GM18511 (cell line): Measurements from ENCODE around the gene SGPL1.

ENCODE experiments used
- ATAC-seq: cut with Tn5 transposase; IDR thresholded peaks from one replicate; pipeline ENCODE4 v1.9.1; 2021; ENCODE audit warnings: mild to moderate bottlenecking, moderate library complexity; ENCODE audit not compliant: unreplicated experiment

Gene SGPL1

DNA sequence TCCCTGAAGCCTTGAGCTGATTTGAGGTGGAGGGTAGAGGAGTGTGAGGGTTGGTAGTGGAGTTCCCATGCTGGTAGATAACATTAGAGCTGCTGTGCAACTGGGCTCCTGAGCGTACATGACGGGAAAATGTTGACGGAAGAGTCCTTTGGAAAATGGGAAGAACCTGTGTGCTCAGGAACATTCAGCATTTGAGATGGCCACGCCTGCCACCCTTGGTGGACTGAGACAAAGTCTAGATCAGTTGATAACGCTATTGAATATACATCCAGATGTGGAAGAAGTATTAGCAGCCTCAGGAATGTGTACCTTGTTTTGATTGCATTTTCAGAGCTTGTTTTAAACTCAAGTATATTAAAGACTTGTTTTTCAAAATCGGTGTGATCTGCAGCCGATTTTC lies 56.5 kb downstream of the SGPL1 start:
- no peak for ATAC-seq

GRCh38 chr10:70874061-70874460 lies 58.3 kb downstream of the SGPL1 start:
- ATAC-seq = no peak

DNA sequence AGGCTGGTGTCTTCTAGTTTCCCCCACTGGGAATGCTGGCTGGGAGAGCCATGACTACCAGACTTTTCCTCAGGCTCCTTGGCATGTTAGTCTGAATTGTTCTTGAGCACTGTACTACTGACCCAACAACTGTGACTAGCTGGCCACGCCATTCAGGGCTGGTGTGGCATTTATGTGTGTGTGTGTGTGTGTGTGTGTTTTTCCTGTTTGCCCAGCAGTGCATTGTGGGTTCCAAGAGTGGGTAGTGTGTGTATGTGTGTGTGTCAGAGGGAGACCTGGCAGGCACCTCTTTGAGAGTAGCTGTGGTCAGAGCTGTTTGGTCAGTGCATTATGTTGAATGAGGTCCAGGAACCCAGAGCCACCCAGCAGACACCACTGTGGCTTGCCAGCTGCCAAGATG lies 63.5 kb downstream of the SGPL1 start:
- no peak for ATAC-seq

- peak; percentile 55 for ATAC-seq
Measured at GRCh38 chr10:70880077-70880534, 64.4 kb downstream of the SGPL1 start.

GRCh38 chr10:70884741-70885140 lies 69.0 kb downstream of the SGPL1 start:
- no peak for ATAC-seq

- ATAC-seq = no peak
Measured at GRCh38 chr10:70885481-70885880, 69.7 kb downstream of the SGPL1 start.

DNA sequence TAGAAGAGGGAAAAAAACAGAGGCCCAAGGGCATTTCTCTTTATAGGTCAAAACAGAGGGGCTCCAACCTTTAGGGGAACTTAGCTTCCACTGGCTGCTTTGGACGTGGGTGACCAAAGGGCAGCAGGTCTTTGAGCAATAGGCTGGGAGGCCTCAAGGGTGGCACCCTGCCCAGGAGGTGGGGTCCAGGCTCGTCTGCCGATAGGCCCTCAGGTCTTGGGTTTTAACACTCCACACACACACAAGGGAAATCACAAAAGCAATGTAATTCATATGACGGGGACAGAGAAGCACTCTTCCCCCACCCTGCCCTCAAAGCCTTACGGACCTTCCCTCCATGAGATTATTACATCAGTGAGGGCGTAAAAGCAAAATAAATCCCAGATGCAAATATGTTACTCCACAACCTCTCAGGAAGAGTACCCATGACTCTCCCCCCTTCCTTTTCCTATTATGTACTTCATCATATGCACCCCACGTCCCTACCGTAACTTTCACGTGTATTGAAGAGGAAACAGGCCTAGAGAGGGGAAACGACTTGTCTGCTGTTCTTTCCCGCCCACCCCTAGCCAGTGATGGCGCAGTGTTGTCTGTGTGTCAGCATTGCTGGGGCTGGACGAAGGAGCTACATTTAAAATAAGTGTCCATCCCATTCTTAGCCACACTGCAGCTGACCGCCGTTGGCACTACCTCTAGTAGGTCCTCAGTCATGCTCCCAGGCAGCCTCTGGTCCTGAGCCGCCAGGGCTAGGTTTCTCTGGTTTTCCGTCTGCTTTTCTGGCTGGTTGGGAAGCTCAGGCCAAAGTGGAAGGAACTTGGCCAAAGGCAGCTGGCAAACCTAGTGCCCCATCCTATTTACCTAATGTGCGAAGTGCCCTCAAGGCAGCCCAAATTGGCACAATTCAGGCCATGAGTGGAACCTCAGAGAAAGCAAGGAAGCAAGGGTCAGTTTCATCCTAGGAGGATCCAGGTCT lies 70.5 kb downstream of the SGPL1 start:
- ATAC-seq = no peak

DNA sequence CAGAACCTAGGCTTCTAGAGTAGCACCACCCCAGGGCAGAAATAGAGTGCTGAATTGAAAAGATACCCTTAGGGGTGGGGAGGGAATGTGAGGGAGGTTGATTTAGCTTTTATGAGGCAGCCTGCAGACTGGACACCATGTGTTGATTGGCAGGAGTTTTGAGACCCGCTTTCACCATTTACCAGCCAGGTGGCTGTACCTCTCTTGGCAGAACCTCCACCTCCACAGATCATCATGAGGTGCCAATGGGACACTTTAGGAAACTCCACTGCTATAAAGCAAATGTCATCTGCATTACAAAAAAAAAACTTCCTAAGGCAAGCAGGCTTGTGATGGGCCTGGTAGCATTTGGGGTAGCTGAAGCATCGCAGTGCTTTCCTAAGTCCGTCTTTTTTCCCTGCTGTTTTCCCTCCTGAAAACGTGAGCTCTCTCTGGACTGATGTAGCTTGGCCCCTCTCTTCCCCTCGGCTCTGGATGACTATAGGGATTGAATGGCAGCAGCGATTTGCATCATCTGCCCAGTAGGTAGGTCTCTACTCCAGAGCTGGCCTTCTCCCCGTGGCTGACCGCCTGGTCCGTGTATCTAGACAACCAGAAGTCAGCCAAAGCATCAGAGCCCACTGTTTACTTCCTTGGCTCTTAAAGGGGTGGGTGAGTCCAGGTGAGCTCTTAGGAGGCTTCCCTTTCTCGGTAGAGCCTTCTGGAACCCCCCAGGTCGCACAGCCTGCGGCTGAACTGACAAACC lies 71.3 kb downstream of the SGPL1 start:
- no peak for ATAC-seq

GRCh38 chr10:70887804-70888800 lies 72.4 kb downstream of the SGPL1 start, which contains the start of gene PCBD1:
Gene PCBD1, minus strand, starts transcription at chr10:70888565. Its CDS starts 32 bp downstream, at chr10:70888533.
- peak; percentile 82 for ATAC-seq

GRCh38 chr10:70889291-70889690 lies 73.5 kb downstream of the SGPL1 start:
- no peak for ATAC-seq

DNA sequence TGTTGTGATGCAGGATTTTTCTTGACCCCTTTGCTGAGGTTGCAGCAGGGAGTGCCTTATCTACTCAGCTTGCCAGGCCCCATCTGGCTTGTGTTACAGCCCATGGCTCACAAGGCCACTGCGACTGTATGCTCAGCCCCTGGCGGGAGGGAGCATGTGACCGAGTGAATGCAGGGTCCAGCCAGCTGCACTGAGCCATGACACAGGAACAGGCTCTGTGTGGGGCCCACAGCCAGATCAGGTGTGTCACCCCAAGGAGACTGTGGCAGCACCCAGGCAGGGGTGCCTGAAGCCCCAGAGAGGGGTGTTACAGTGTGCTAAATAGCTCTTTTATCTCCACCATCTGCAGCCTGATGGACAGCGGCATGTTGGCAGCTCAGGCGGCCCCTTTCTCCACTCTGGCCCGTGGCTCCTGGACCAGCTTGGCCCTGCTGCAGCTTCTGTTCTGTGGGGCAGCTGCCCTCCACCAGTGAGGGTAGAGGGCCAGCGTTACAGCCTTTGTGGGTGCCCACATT lies 75.2 kb downstream of the SGPL1 start:
- ATAC-seq = no peak

DNA sequence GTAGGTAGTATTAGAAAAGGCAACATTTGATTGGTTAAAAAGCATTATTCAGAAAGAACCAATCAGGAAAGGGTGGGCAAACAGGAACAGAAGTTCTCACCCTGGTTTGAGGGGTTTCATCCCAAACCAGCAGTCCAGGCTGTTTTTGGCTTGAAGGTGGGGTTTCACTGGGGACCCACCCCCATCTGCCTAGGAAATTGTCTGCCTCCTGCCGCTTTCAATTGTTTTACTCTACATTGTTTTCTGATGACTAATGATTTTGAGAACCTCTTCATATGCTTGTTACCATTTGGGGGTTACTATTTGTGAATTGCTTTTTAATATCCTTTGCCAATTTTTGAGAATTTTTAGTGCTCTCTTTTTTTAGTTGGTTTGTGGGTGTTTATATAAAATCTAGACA lies 75.9 kb downstream of the SGPL1 start:
- ATAC-seq = no peak

- no peak for ATAC-seq
Measured at GRCh38 chr10:70892631-70893030, 76.9 kb downstream of the SGPL1 start.

DNA sequence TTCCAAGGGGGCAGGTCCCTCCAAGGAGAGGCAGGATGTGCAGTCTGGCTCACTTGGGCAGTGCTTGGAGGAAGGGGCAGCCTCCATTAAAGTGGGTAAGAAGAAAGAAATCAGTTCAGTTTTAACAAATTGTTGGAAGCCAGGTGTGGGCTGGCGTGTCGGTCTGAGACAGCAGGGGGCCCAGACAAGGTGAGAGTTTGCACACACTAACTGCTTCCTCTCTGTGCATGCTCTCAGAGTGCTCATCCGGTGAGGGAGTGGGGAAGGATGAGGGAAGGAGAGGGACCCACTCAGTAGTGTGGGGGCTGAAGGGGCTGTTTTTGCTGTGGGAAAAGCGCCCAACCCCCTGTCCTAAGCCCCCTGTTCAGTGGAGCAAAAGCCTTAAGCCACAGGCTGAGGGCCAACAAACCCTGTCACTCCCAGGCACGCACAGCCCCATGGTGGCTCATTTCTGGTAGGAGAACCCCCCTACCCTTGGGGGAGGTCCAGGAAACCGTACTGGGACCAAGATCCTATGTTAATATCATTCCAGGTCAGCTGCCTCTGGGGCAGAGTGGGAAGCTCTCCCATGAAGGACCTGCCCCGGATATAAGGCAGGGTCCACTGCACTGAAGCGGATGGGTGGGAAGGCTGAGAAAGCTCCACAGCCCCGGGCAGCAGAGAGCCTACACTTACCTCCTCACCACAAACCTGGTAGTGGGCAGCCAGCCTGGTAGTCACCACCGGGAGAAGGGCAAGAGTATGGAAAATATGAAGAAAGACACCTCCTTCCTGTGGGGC lies 77.7 kb downstream of the SGPL1 start:
- no peak for ATAC-seq

GRCh38 chr10:70894416-70894815 lies 78.7 kb downstream of the SGPL1 start:
- no peak for ATAC-seq

- ATAC-seq = no peak
Measured at GRCh38 chr10:70896551-70896950, 80.8 kb downstream of the SGPL1 start.

GRCh38 chr10:70898687-70899086 lies 82.9 kb downstream of the SGPL1 start:
- ATAC-seq = no peak

DNA sequence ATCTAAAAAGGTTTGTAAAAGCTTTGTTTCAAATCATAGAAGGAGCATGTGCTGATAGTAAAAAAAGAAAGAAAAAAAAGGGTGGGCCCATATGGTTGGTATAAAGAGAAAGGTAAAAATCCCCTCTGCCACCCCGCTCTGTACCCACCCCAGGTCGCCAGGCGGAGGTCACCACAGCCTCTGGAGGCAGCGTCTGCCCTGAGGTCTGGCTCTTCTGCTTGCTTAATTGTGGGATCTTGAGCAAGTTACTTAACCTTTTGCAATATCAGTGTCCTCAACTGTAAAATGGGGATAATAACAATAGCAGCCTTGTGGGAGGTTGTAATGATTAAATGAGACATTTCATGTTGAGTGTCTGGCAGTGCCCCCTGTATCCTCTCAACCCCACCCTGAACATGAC lies 83.3 kb downstream of the SGPL1 start:
- ATAC-seq = no peak

GRCh38 chr10:70901276-70901878 lies 85.6 kb downstream of the SGPL1 start:
- no peak for ATAC-seq
